CD14-positive monocyte (primary cell): ENCODE results near the gene TMEM184C. TPM values are rescaled to one million over a fixed set of nuclear protein-coding genes. Genes with fewer than 3 reads are reported as not detected.

ENCODE experiments used
- DNase-seq, 3 donors: peaks; one replicate each; pipeline ENCODE4 v3.0.0-alpha.2; 2011 to 2022
- H2AFZ ChIP-seq: 2 replicates; pipeline ENCODE4 v1.6.0; 2012; ENCODE audit warnings: mild to moderate bottlenecking, low read depth, low read length, inconsistent platforms; ENCODE audit not compliant: insufficient read depth, poor library complexity, severe bottlenecking
- H3K27ac ChIP-seq, 2 donors: 1 replicate in 1 of 2; 2 replicates in 1 of 2; pipeline ENCODE4 v1.5.1; 2012 to 2013; ENCODE audit warnings: low read length in 2 of 2, control low read depth in 1 of 2, inconsistent platforms in 1 of 2, low read depth in 1 of 2, mild to moderate bottlenecking in 1 of 2
- H3K27me3 ChIP-seq, 2 donors: one replicate each; pipeline versions ENCODE4 v1.6.0 to v1.6.1; 2011 to 2013; ENCODE audit warnings: low read length in 2 of 2; ENCODE audit not compliant: control insufficient read depth in 2 of 2, insufficient read depth in 2 of 2
- H3K36me3 ChIP-seq, 2 donors: replicated peaks in 1 of 2; 1 replicate in 1 of 2; 2 replicates in 1 of 2; pipeline versions ENCODE4 v1.5.1 to v1.6.1; 2012 to 2013; ENCODE audit warnings: low read length in 2 of 2, control low read depth in 1 of 2, inconsistent platforms in 1 of 2, mild to moderate bottlenecking in 1 of 2; ENCODE audit not compliant: insufficient read depth in 2 of 2, control insufficient read depth in 1 of 2
- H3K4me1 ChIP-seq, 2 donors: 1 replicate in 1 of 2; 2 replicates in 1 of 2; pipeline versions ENCODE4 v1.5.1 to v1.6.1; 2012 to 2013; ENCODE audit warnings: low read length in 2 of 2, control low read depth in 1 of 2, inconsistent platforms in 1 of 2, mild to moderate bottlenecking in 1 of 2, moderate library complexity in 1 of 2; ENCODE audit not compliant: insufficient read depth in 2 of 2, control insufficient read depth in 1 of 2
- H3K4me2 ChIP-seq: replicated peaks from 2 replicates; pipeline ENCODE3; 2012; ENCODE audit warnings: low read length, moderate library complexity, mild to moderate bottlenecking; ENCODE audit not compliant: poor library complexity, severe bottlenecking; ENCODE audit errors: extremely low read depth
- H3K4me3 ChIP-seq, 3 experiments: fragments of 200-600 bp in 1 of 3; sonication (generic) in 1 of 3; replicated peaks in 1 of 3; 1 replicate in 2 of 3; 2 replicates in 1 of 3; pipeline ENCODE4 v1.5.1; 2011 to 2013; ENCODE audit warnings: low read length in 3 of 3, mild to moderate bottlenecking in 3 of 3, control low read depth in 2 of 3, low read depth in 2 of 3, inconsistent platforms in 1 of 3, moderate library complexity in 1 of 3
- H3K79me2 ChIP-seq: 2 replicates; pipeline ENCODE4 v1.6.0; 2012; ENCODE audit warnings: mild to moderate bottlenecking, control low read depth, inconsistent platforms, low read length, moderate library complexity; ENCODE audit not compliant: insufficient read depth
- H3K9ac ChIP-seq: 2 replicates; pipeline ENCODE4 v1.6.0; 2017; ENCODE audit warnings: low read length, mild to moderate bottlenecking; ENCODE audit not compliant: insufficient read depth, poor library complexity, severe bottlenecking
- H3K9me3 ChIP-seq, 2 donors: replicated peaks in 1 of 2; 1 replicate in 1 of 2; 2 replicates in 1 of 2; pipeline versions ENCODE4 v1.5.1 to v1.6.1; 2012 to 2013; ENCODE audit warnings: low read length in 2 of 2, control low read depth in 1 of 2; ENCODE audit not compliant: control insufficient read depth in 1 of 2, insufficient read depth in 1 of 2
- H4K20me1 ChIP-seq: 2 replicates; pipeline ENCODE4 v1.6.0; 2012; ENCODE audit warnings: mild to moderate bottlenecking, low read length, control low read depth, moderate library complexity; ENCODE audit not compliant: insufficient read depth
- H3K27ac Mint-ChIP-seq, 7 donors: one replicate each; pipeline ENCODE4 v1.8.0; 2020; ENCODE audit warnings: mild to moderate bottlenecking in 7 of 7, mixed read lengths in 7 of 7, moderate library complexity in 6 of 7, inconsistent platforms in 2 of 7
- H3K27me3 Mint-ChIP-seq, 3 donors: one replicate each; pipeline ENCODE4 v1.8.0; 2021 to 2022; ENCODE audit warnings: low read depth in 3 of 3, mild to moderate bottlenecking in 3 of 3, mixed read lengths in 3 of 3, moderate library complexity in 3 of 3, inconsistent platforms in 1 of 3
- H3K36me3 Mint-ChIP-seq, 2 donors: one replicate each; pipeline ENCODE4 v1.8.0; 2020; ENCODE audit warnings: mixed read lengths in 2 of 2, inconsistent platforms in 1 of 2, mild to moderate bottlenecking in 1 of 2
- H3K4me1 Mint-ChIP-seq: one replicate; pipeline ENCODE4 v1.8.0; 2020; ENCODE audit warnings: mild to moderate bottlenecking, mixed read lengths
- H3K4me3 Mint-ChIP-seq, 2 donors: one replicate each; pipeline ENCODE4 v1.8.0; 2020; ENCODE audit warnings: mild to moderate bottlenecking in 2 of 2, mixed read lengths in 2 of 2, moderate library complexity in 1 of 2
- H3K9me3 Mint-ChIP-seq, 7 donors: one replicate each; pipeline ENCODE4 v1.8.0; 2020 to 2022; ENCODE audit warnings: mixed read lengths in 7 of 7, mild to moderate bottlenecking in 6 of 7, moderate library complexity in 6 of 7, inconsistent platforms in 2 of 7
- CTCF ChIP-seq: fragments of 200-600 bp; IDR thresholded peaks from one replicate; pipeline ENCODE4 v1.8.0; 2022; ENCODE audit warnings: antibody characterized with exemption, mild to moderate bottlenecking
- WGBS: methylation state at CpG from one replicate; pipeline ENCODE4 v1.1.5; 2013; ENCODE audit warnings: missing lambda C conversion rate; ENCODE audit not compliant: insufficient coverage; 5-methylcytosine and 5-hydroxymethylcytosine counted together
- intact Hi-C, 2 donors: fragments of 100-400 bp; cut with micrococcal nuclease; formaldehyde crosslinking; loops; one replicate each; pipeline versions ENCODE4 v1.15.0 to v1.15.1; 2023
- polyA plus RNA-seq, 3 donors: library from polyadenylated mRNA; depleted of rRNA in 1 of 3; unstranded in 2 of 3; stranded (reverse) in 1 of 3; fragments of 300-500 nt in 2 of 3; fragments of >200 nt in 1 of 3; fragmentation: Illumina TruSeq in 2 of 3; gene quantifications; 1 replicate in 2 of 3; 2 replicates in 1 of 3; pipeline ENCODE4 v1.2.3, GENCODE V29; 2012 to 2021

The TMEM184C gene
- polyA plus RNA-seq, 3 donors, result 7.5 to 36.4 (median 20.7) TPM

- Mint-ChIP-seq H3K9me3 (no peaks in the 10 kb centered on the region), H3K4me1 (no peaks in the 10 kb centered on the region), H3K27ac (no peak overlapping the region), H3K27me3 (peaks cover 4 to 8% (median 6%) of the 10 kb centered on the region in 3 donors), H3K36me3 (no peaks in the 10 kb centered on the region), H3K4me3 (no peak overlapping the region)
- intact Hi-C loops, result no loop called here
- DNase-seq, result no peak
- Histone ChIP-seq H3K9me3 (no peaks in the 10 kb centered on the region), H3K4me2 (no peak overlapping the region), H3K79me2 (no peaks in the 10 kb centered on the region), H2AFZ (no peak overlapping the region), H3K27ac (no peak overlapping the region), H3K36me3 (no peaks in the 10 kb centered on the region), H4K20me1 (no peaks in the 10 kb centered on the region), H3K4me3 (no peak overlapping the region), H3K4me1 (no peaks in the 10 kb centered on the region), H3K9ac (no peak overlapping the region), H3K27me3 (no peaks in the 10 kb centered on the region)
- no peak for TF ChIP-seq CTCF
- WGBS, result 100% methylated on average over 1 of the region's 3 CpGs
Observed at GRCh38 chr4:147693218-147693617, 76.0 kb downstream of the TMEM184C start.

- H3K36me3 Mint-ChIP-seq, result no peaks in the 10 kb centered on the region
- DNase-seq, result no peak
- no peak overlapping the region for H3K4me3 ChIP-seq
- H4K20me1 ChIP-seq, result no peaks in the 10 kb centered on the region
- WGBS, result no CpG with 5 or more reads among the region's 1 CpG
- no peak overlapping the region for H3K4me3 Mint-ChIP-seq
- H3K27ac ChIP-seq, result no peak overlapping the region
- peaks cover 0 to 7% (median 3%) of the 10 kb centered on the region in 7 donors for H3K9me3 Mint-ChIP-seq
- no peak overlapping the region for H3K4me2 ChIP-seq
- no peak overlapping the region for H3K27ac Mint-ChIP-seq
- no peak for TF ChIP-seq CTCF
- H3K36me3 ChIP-seq, result no peaks in the 10 kb centered on the region
- no peaks in the 10 kb centered on the region for H3K27me3 ChIP-seq
- H3K4me1 ChIP-seq, result no peaks in the 10 kb centered on the region
- H3K9me3 ChIP-seq, result no peaks in the 10 kb centered on the region
- H3K4me1 Mint-ChIP-seq, result no peaks in the 10 kb centered on the region
- no peaks in the 10 kb centered on the region for H3K79me2 ChIP-seq
- no peak overlapping the region for H2AFZ ChIP-seq
- intact Hi-C loops, result no loop called here
- peaks cover 5 to 8% (median 7%) of the 10 kb centered on the region in 3 donors for H3K27me3 Mint-ChIP-seq
- H3K9ac ChIP-seq, result no peak overlapping the region
Observed at GRCh38 chr4:147696866-147697265, 79.7 kb downstream of the TMEM184C start.
